Non-pigmented ciliary epithelial cell (primary cell): ENCODE data around the gene DAZAP1.

Experiments
- DNase-seq: peaks from one replicate; pipeline ENCODE4 v3.0.0-alpha.2; 2010; ENCODE audit warnings: low read depth

DAZAP1 gene

DNA sequence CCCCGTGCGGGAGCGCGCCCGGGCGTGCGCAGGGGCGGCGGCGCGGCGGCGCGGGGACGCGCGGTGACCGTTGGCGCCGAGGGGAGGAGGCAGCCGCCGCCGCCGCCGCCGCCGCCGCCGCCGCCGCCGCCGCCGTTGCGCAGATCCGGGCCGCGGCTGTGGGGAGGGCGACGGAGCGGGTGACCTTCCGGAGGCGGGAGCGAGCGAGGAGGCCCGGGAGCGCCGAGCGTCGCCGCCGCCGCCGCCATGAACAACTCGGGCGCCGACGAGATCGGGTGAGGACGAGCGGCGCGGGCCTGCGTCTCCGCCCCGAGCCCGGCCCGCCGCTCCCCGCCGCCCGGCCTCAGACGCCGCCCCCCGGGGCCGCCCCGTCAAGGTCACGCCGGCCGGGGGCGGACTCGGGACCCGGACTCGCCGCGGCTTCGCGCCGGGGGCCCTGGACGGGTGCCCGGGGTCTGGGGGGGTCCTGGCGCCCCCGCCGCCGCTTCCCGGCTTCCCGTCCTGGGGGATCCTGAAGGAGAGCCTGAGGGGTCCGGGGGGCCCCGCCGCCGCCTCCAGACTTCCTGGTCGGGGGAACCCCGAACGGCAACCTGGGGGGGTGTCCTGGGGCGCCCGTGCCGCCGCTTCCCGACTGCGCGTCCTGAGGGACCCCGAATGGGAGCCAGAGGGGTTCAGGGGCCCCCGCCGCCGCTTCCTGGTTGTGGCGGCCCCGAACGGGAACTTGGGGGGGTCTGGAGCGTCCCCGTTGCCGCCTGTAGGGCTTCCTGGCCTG, at the start of gene DAZAP1:
TSS of gene DAZAP1 (plus strand) at position 59 of the 772 bp plus-strand sequence. CDS start at position 247, 188 bp downstream.
- no peak for DNase-seq

DNA sequence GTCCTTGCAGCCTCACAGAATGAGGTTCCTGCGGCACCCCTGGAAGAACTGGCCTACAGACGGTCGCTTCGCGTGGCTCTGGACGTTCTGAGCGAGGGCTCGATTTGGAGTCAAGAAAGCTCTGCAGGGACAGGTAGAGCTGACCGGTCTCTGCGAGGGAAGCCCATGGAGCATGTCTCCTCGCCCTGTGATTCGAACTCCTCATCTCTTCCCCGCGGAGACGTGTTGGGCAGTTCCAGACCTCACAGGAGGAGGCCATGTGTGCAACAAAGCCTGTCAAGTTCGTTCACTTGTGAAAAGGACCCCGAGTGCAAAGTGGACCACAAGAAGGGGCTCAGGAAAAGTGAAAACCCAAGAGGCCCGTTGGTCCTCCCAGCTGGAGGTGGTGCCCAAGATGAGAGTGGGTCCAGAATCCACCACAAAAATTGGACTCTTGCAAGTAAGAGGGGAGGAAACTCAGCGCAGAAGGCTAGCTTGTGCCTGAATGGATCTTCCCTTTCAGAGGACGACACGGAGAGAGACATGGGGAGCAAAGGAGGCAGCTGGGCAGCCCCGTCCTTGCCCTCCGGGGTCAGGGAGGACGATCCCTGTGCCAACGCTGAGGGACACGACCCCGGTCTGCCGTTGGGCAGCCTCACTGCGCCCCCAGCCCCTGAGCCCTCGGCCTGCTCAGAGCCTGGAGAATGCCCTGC, 47.1 kb upstream of the DAZAP1 start:
- no peak for DNase-seq

DNA sequence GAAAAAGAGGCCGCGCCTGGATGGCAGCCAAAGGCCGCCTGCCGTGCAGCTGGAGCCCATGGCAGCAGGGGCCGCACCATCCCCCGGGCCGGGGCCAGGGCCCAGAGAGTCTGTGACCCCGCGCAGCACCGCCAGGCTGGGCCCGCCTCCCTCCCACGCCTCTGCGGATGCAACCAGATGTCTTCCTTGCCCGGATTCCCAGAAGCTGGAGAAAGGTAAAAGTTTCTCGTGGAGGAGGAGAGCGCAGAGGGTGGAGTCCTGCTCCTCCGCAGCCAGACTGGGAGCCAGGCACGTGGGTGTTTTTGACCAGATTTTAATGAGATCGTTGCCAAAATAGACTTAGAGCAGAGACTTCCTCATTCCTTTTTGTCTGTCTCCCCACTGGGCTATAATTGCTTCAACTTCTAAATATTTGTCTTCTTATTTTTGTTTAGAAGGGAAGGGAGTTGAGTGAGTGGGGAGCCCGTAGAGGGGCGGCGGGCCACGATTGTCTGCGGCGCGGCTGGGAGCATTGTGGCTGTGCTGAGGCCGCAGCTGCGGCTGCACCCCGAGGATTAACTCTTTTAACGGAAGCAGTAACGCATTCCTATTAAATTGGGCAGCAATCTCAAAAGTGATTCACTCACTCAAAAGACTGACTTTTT, 46.4 kb upstream of the DAZAP1 start:
- no peak for DNase-seq

DNA sequence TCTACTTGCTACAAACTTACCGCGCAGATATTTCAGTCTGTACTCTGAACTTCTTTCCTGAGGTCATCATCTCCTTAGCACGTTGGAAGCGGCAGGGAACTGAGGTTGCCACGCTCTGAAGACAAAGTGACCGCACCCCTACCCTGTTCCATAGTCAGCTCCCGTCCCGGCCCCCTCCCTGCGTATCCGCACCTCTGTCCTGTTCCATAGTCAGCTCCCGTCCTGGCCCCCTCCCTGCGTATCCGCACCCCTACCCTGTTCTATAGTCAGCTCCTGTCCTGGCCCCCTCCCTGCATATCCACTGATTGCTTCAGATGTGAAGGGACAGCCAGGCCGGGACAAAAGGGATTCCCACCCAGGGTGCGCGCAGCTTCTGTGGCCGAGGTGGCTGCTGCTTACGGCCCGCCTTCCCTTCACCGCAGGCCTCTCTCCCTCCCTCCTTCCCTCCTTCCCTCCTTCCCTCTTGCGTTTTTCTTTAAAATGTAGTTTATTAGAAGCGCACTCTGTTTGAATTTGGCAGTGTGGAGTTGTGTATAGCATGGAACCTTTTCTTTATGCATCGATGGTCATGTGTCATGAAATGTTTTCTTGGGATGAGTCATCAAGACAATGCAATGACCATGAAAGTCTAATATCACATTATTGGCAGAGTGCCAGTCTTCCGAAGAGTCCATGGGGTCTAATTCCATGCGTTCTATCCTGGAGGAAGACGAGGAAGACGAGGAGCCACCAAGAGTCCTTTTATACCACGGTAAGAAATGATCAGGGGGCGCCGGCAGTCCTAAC, 45.6 kb upstream of the DAZAP1 start:
- peak; percentile 78 for DNase-seq

DNA sequence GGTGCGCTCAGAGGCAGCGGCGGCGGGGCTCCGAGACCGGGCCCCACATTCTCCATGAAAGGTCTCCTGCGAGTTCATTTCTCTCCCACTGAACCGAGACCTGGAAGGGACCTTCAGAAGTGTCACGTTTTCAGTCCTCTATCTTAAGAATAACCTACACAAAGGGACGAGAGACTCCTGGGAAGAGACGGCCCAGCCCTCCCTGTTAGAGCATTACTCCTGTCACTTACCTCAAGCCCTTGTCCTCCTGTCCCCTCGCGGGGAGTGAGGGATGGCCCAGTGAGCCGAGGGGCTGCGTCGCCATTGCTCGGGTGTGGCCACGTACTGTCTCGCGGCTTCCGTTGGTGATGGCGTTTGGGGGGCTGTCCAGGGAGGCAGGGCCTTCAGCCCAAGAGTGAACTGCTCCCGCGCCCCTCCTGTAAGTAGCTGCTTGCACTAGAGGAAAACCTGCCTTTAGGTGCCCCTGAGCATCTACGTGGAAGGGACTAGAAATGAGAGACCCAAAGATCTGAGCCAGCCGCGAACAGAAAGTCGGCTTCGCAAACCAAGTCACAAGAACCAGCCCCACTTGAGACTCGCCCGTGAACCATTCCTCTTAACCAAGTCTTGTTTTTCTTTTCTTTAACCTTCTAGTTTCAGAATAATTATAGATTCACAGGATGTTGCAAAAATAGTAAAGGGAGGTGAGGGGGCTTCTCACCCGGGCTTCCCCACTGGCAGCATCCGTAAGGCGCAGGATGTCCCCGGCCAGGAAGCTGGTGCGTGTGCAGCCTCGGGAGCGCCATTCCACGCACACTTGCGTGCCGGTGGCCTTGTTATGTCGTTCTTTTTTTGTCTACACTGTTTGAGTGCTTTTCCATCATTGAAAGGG, 44.8 kb upstream of the DAZAP1 start:
- DNase-seq, result no peak

DNA sequence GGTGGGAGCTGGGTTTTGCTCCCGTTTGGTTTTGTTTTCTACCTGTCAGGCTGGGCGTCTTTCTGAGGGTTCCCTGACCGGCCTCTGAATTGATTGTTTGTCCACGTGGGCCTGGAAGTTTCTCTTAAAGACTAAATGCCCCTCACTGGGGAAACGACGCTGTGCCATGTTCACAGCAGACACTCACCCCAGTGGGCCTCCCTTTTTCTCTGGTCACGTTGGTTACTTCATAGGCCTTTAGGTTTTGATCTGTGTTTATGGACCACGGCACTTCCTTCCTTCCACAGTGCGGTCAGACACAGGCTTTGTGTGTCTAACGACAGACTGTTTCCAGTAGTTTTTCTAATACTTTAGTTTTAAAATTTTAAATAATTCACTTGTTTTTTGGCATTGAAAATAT, 43.8 kb upstream of the DAZAP1 start:
- DNase-seq, result no peak

DNA sequence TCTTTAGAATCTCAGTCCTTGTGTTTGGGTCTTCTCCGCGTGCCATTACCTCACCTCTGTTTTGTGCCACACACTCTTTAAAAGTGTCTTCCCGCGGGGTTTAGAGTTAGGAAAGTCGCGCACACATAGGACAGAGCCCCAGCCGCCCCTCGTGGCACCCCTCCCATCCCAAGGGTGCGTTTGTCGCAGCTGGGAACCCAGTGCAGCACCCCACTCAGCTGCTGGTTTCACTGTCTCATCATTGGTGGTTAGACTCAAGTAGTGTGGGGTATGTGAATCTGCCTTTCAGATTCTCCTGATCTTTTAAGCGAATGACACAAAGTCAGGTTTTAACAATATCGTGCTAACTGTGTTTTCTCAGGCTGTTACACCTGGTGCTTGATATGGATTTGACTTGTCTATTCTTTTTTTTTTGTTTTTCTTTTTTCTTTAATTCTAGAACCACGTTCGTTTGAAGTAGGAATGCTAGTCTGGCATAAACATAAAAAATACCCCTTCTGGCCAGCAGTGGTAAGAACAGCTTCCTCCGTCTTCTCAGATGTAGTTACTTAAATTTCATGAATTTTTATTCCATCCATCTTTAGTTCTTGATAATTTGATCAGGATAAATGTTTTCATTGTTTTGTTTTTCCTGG, 43.2 kb upstream of the DAZAP1 start:
- DNase-seq, result no peak

DNA sequence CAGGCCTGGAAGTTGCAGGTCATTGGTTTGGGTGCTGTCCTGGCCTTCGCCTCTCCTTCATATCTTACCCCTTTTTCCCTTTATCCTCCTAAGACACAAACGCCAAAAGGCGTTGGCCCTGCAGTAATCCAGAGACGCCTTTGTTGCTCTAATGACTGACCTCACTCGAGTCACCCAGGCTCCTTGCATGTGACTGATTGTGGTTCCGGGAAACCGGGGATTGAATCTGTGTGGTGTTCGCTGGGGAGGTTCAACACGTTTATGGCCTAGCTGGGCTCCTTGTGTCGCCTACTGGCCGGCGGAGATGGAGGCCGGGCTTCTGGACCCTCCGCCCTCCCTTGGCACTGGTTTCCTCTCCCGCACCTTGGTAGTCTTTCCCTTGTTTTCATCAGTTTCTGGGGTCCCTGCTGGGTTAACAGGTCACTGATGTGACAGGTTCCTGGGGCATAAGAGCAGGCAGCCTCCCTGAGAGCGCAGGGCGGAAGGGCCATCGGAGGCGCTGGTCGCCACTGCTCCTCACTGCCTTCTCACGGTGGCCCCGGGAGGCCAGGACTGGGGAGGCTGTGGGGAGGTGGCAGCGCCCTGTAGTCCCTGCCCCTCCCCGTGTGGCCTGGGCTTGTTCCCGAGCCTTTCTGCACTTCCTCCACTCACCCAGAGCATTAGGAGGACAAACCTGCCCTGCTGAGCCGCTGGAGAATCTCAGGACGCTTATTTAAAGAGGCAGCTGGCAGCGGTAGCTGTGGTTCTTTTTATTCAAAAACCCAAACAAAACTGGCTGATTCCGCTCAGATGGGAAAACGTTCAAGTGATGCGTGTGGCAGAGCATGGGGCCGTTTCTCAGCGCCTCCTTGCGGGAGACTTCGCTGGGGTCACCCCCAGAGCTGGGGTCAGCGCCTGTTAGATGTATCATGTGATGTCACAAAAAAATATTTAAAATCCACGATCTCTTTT, 41.8 kb upstream of the DAZAP1 start:
- DNase-seq, result no peak

DNA sequence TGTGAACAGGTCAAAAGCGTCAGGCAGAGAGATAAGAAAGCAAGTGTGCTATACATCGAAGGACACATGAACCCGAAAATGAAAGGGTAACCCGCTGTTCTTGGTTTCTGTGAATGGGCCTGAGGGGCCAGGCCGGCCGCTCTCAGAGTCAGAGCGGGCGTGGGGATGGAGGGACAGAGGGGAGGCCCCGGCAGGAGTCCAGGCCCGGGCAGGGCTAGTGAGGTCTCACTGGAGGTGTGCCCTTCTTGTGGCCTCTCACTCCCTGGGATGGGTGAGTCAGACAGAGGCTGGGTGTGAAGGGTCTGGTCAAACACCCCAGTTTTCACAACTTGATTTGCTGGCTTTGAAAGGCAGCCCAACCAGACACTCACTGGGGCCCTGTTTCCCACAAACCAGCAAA, 41.1 kb upstream of the DAZAP1 start:
- DNase-seq, result no peak

DNA sequence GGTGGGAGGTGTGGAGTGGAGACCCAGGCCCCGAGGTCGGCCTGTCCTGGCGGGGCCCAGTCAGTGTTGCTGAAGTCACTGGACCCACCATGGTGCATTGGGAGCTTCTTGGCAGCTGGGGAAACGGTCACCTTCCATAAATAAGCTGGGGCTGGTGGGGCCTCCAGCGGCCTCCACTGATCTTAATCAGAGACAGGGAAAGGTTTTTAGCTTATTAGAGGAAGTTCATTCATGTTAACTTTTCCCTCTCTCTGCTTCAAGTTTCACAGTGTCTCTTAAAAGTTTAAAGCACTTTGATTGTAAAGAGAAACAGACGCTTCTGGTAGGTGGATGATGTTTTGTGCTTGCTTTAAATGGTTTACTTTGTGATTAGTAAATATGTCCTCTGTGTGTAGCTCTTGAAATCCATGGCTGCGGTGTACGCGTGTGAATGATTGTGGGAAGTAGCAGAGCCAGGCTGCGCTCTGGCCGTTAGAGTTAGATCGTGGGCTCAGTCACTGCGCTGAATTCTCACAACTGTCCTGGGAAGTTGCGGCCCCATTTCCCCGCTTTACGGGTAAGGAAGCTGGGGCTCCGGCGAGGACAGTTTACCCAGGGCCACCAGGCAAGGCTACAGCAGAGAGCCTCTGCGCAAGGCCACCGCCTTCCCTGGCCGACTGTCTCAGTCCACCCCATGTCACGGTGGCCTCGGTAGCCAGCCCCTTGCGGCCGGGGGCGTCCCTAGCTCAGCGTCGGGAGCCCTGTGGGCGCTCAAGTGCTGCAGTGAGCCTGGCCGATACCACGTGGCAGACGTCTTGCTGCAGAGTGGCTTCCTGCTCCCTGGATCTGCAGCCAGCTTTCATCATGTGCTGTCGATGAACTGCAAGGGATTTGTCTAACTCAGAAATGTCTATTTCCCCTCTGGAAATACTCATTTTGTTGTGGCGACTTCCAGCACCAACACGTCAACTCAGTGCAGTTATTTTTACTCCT, 40.2 kb upstream of the DAZAP1 start:
- DNase-seq, result no peak

DNA sequence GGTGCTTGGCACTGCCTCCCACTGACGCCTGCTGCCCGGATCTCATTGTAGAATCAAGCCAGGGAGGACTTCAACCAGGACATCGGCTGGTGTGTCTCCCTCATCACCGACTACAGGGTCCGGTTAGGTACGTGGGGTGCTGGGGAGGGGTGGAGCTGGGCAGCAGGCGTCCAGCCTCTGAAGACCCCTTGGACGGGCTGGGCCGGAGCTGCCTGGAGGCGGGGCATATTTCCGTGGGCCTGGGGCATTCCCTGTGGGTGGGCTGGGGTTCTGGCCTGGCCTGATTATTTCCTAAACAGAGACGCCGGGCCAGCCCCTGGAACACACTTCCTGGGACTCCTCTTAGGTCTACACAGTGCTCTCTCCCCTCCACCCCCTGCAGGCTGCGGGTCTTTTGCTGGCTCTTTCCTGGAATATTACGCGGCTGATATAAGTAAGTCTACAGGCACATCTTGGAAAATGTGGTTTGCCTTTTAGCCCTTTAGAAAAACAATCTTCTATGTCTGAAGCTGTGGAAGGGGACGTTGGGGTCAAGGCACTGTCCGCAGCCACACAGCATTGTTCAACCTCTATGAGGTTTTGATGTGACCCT, 38.1 kb upstream of the DAZAP1 start:
- DNase-seq, result no peak

DNA sequence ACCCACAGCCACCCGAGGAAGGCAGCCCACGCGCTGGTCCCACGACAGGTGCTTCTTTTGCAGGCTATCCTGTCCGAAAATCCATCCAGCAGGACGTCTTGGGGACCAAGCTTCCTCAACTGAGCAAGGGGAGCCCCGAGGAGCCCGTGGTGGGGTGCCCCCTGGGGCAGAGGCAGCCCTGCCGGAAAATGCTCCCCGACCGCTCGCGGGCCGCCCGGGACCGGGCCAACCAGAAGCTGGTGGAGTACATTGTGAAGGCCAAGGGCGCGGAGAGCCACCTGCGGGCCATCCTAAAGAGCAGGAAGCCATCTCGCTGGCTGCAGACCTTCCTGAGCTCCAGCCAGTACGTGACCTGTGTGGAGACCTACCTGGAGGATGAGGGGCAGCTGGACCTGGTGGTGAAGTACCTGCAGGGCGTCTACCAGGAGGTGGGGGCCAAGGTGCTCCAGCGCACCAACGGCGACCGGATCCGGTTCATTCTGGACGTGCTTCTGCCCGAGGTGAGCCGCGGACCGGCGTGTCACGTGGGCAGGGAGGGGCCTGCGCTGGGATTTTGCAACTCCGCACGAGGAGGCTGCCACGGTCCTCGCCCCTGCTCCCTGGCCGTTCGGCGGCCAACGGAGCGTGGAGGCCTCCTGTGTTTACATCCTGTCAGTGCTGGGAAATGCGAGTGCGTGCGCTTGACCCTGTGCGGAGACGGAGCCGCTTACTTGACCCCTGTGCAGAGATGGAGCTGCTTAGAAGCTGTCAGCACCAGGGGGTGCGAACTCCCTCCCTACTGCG, 36.6 kb upstream of the DAZAP1 start:
- DNase-seq, result no peak

DNA sequence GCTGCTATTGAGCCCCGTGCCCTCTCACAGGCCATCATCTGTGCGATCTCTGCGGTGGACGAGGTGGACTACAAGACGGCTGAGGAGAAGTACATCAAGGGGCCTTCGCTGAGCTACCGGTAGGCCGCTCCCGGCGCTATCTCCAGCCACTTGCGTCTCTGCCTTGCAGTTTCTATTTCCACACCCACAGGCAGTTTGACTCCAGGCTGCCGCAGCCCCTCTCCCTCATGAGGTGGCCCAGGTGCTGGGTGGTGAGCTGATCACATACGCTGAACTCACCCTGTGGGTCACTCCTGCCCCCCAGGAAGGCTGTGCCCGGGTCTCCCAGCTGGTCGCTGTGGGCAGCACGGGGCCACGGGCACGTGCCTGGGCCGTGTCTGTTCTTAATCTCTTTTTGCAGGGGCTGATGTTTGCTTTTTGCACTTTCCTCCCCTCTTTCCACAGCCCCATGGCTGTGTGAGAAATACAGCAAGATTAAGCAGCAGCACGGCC, 34.3 kb upstream of the DAZAP1 start:
- no peak for DNase-seq

DNA sequence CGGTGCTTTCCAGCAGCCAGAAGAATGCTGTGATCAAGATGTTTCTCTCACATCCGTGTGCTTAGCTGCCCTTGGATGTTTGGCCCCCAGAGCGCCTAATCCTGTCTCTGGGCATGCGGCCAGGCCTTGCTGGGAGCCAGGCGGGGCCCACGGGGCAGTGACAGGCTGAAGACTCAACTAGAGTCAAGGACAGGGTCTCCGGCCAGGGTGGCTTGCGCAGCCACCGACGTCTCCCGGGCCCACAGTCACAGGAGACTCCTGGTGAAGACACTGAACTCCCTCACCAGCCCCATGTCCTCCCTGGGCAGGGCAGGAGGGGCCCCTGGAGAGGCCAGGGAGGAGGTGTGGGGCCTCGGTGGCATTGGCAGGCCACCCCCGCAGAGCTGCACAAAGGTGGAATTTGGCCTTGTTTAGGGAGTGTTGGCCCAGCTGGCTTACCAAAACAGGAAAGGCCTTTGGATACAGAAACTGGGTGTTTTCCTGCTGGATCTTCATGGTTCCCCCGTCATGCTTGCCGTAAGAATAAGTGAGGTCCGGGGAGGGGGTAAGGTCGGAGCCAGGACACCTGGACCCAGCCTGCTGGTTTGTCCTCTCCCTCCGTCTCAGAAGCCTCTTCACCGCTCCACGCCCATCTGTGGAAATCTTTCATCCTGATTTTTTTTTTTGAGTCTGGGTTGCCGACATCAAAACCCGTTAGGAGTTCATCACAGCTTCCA, 33.7 kb upstream of the DAZAP1 start:
- DNase-seq, result no peak

DNA sequence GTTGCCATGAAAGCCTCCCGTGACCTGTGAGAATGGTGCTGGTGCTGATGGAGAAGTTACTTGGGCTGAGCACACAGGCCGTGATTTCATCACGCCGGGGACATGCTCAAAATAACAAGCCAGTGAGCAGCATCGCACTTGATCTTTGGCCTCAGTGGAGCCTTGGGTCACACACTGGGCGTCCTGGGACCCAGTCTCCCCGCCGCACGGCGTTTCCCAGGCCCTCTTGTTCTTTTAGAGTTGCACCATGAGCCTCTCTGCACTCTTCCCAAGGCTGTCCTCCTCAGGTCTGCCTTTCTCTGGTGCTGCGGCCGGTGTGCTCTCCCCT, 33.2 kb upstream of the DAZAP1 start:
- no peak for DNase-seq

DNA sequence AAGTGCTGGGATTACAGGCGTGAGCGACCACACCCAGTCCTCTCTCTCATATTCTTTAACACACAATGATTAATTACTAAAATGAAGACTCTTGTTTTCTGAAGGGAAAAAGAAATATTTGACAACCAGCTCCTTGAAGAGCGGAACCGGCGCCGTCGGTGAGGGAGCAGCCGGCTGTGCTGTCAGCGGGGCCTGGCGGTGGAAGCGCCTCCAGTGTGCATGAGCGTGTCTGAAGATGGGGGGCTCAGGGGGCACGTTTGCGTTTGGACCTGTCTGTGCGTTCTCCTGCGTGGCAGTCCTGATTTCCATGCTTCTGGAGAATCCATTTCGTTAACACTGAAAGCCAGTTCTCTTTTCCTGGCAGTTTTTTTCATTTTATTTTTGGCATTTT, 31.0 kb upstream of the DAZAP1 start:
- no peak for DNase-seq
